OCI-LY7 (cell line): ENCODE data around the gene DMRTB1. TPM values are rescaled to one million over a fixed set of nuclear protein-coding genes. Genes with fewer than 3 reads are reported as not detected.

Source experiments
- BruUV-seq: library from RNA; stranded (reverse); fragments of 400-500 nt; replicated peaks from 2 replicates; lab custom pipeline; 2021; lab: Mats Ljungman, UMichigan
- CTCF ChIA-PET: fragments of 300-600 bp; sonication (Branson Sonifier 250); formaldehyde crosslinking; loops from one replicate; lab custom pipeline; 2022; ENCODE audit warnings: antibody characterized with exemption; ENCODE audit not compliant: unreplicated experiment; lab: Charles Lee
- POLR2A ChIA-PET: fragments of 300-600 bp; sonication (Branson Sonifier 250); formaldehyde crosslinking; loops from one replicate; lab custom pipeline; 2022; ENCODE audit warnings: antibody characterized with exemption; lab: Charles Lee
- DNase-seq: peaks from one replicate; pipeline ENCODE4 v3.0.0-alpha.2; 2015; ENCODE audit warnings: low spot score
- H2AFZ ChIP-seq: fragments of 200-600 bp; sonication (generic), shearing (Covaris generic); 2 replicates; pipeline ENCODE4 v1.6.1; 2014; ENCODE audit warnings: mild to moderate bottlenecking, antibody characterized with exemption, low read length, moderate library complexity
- H3K27ac ChIP-seq: fragments of 200-600 bp; sonication (generic); 2 replicates; pipeline ENCODE4 v1.5.1; 2014; ENCODE audit warnings: mixed run types, low read depth, mild to moderate bottlenecking, moderate library complexity, low read length, inconsistent platforms; ENCODE audit not compliant: poor library complexity, severe bottlenecking
- H3K36me3 ChIP-seq: fragments of 200-600 bp; sonication (generic); 2 replicates; pipeline ENCODE4 v1.6.1; 2014; ENCODE audit warnings: mild to moderate bottlenecking, antibody characterized with exemption, low read length, moderate library complexity, mixed read lengths; ENCODE audit not compliant: insufficient read depth
- H3K4me1 ChIP-seq: fragments of 200-600 bp; sonication (generic); 2 replicates; pipeline ENCODE4 v1.5.1; 2014; ENCODE audit warnings: mild to moderate bottlenecking, low read length; ENCODE audit not compliant: insufficient read depth, poor library complexity, severe bottlenecking
- H3K4me2 ChIP-seq: fragments of 200-600 bp; sonication (generic); 2 replicates; pipeline ENCODE4 v1.6.1; 2014; ENCODE audit warnings: mild to moderate bottlenecking, low read length
- H3K4me3 ChIP-seq: fragments of 200-600 bp; sonication (generic); 2 replicates; pipeline ENCODE4 v1.5.1; 2014; ENCODE audit warnings: mild to moderate bottlenecking, low read depth, low read length; ENCODE audit not compliant: poor library complexity, severe bottlenecking
- H3K79me2 ChIP-seq: fragments of 200-600 bp; sonication (generic); 2 replicates; pipeline ENCODE4 v1.6.1; 2016; ENCODE audit warnings: low read depth, mild to moderate bottlenecking, low read length, moderate library complexity, mixed read lengths; ENCODE audit not compliant: insufficient read depth
- H3K9me2 ChIP-seq: fragments of 200-600 bp; sonication (generic); 2 replicates; pipeline ENCODE4 v1.6.1; 2016; ENCODE audit warnings: mild to moderate bottlenecking, low read length, mixed read lengths; ENCODE audit not compliant: insufficient read depth
- H3K9me3 ChIP-seq: fragments of 200-600 bp; sonication (generic); 2 replicates; pipeline ENCODE4 v1.6.1; 2014; ENCODE audit warnings: mild to moderate bottlenecking, mixed run types, low read length, mixed read lengths
- H4K20me1 ChIP-seq: fragments of 200-600 bp; sonication (generic); 2 replicates; pipeline ENCODE4 v1.6.1; 2014; ENCODE audit warnings: mild to moderate bottlenecking, antibody characterized with exemption, low read length, moderate library complexity, mixed read lengths; ENCODE audit not compliant: insufficient read depth
- EZH2phosphoT487 ChIP-seq: fragments of 200-600 bp; sonication (generic); IDR thresholded peaks from 2 replicates; pipeline ENCODE4 v1.6.1; 2018; ENCODE audit warnings: low read depth, borderline replicate concordance, mild to moderate bottlenecking, mixed run types, antibody characterized with exemption, low read length, moderate library complexity, mixed read lengths
- intact Hi-C: fragments of 100-400 bp; cut with micrococcal nuclease; formaldehyde crosslinking; loops from one replicate; pipeline ENCODE4 v1.10.0; 2022; ENCODE audit not compliant: unreplicated experiment
- total RNA-seq, 2 experiments: library from RNA; depleted of rRNA in 1 of 2; stranded (reverse); fragments of >200 nt in 1 of 2; shearing (Covaris generic) in 1 of 2; gene quantifications; 2 replicates each; pipeline ENCODE4 v1.2.3, GENCODE V29; 2014 to 2022
- TF ChIP-seq, protein P1 (sequence below): fragments of 200-600 bp; sonication (generic); conservative IDR thresholded peaks from 2 replicates; pipeline ENCODE4 v1.5.1; 2014; ENCODE audit warnings: mild to moderate bottlenecking, antibody characterized with exemption, low read length, moderate library complexity, mixed read lengths

Gene DMRTB1
- total RNA-seq, 2 experiments from 2014 or later = not detected

DNA sequence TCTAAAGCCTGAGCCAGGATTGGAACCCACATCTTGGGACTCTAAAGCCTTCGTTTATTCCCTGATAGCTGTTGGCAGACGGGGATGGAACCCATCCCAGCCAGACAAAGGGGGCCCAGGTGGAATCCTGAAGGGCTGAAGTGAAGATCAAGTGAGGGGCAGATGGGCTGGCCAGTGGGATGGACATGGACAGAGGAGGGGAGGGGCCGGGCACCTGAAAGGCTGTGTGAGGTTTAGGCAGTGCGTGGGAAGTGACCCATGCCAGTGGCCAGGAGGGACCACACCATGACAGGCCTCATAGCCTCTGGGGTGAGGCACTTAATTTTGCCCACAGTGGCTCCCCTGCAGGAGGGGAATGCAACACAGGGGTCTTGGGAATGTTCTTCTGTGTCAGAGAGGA is 44.6 kb upstream of the DMRTB1 start:
- ChIA-PET POLR2A (interaction anchor here (0.6 kb wide), 1 partner anchor 347 kb away, joined by 6 read pairs; no protein-coding TSS in a partner anchor), CTCF (no interaction called here)
- Histone ChIP-seq H3K27ac (no peak overlapping the region), H3K4me2 (no peak overlapping the region), H4K20me1 (no peaks in the 10 kb centered on the region), H3K36me3 (no peaks in the 10 kb centered on the region), H3K79me2 (no peaks in the 10 kb centered on the region), H3K9me2 (no peaks in the 10 kb centered on the region), H3K4me1 (no peaks in the 10 kb centered on the region), H3K4me3 (no peak overlapping the region), H2AFZ (no peak overlapping the region), H3K9me3 (no peaks in the 10 kb centered on the region)
- intact Hi-C loops = no loop called here
- no peak for DNase-seq
- BruUV-seq = no TSS peak
- TF ChIP-seq EZH2phosphoT487 = no peak
- TF ChIP-seq, protein P1, sequence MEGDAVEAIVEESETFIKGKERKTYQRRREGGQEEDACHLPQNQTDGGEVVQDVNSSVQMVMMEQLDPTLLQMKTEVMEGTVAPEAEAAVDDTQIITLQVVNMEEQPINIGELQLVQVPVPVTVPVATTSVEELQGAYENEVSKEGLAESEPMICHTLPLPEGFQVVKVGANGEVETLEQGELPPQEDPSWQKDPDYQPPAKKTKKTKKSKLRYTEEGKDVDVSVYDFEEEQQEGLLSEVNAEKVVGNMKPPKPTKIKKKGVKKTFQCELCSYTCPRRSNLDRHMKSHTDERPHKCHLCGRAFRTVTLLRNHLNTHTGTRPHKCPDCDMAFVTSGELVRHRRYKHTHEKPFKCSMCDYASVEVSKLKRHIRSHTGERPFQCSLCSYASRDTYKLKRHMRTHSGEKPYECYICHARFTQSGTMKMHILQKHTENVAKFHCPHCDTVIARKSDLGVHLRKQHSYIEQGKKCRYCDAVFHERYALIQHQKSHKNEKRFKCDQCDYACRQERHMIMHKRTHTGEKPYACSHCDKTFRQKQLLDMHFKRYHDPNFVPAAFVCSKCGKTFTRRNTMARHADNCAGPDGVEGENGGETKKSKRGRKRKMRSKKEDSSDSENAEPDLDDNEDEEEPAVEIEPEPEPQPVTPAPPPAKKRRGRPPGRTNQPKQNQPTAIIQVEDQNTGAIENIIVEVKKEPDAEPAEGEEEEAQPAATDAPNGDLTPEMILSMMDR = no peak

DNA sequence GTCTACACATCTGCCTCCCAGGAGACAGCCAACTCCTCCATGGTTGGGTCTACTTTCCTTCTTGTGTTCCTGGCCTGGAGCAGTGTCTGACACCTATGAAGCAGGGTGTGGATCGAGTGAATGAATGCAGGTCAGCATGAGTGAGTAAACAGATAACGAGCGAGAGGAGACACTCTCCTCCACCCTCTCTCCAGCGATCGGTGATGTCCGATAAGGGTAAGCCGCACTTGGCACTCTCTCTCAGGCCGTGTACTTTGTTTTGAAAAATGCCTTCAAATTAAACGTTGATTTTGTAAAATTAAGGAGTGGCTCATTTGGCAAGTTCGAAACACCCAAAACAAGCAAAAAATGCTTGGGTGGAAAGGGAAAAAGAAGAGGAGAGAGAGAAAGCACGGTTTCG is 43.8 kb upstream of the DMRTB1 start:
- no peak overlapping the region for H3K27ac ChIP-seq
- CTCF ChIA-PET = no interaction called here
- H3K4me3 ChIP-seq = no peak overlapping the region
- DNase-seq = no peak
- H3K9me3 ChIP-seq = no peaks in the 10 kb centered on the region
- no peaks in the 10 kb centered on the region for H3K9me2 ChIP-seq
- BruUV-seq = no TSS peak
- H3K79me2 ChIP-seq = no peaks in the 10 kb centered on the region
- H3K4me1 ChIP-seq = no peaks in the 10 kb centered on the region
- POLR2A ChIA-PET = no interaction called here
- no peaks in the 10 kb centered on the region for H4K20me1 ChIP-seq
- TF ChIP-seq, protein P1 = no peak
- TF ChIP-seq EZH2phosphoT487 = no peak
- intact Hi-C loops = no loop called here
- no peak overlapping the region for H3K4me2 ChIP-seq
- no peak overlapping the region for H2AFZ ChIP-seq
- H3K36me3 ChIP-seq = no peaks in the 10 kb centered on the region

DNA sequence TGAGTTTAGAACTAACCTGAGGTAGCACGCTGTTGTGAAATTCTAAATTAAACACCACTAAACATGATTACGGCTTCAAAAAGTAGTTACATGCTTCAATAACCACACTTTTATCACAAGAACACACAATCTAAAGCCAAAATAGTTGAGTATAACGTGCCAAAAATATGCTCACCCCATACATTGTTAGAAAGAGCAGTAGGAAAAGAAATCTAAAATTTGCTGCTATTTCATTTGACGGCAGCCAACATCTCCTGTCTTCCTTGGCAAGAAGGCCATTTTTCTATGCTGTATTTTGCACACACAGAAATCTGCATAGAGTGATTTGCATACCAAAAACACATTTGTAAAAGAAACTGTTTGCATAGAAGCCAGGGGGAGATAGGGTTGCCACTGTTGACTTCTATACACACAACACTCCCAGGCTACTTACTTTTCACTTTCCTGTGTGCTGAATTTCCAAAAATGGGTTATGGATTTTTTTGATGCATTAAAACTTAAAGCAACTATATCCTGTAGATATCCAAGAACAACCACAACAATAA is 42.9 kb upstream of the DMRTB1 start:
- ChIA-PET POLR2A (no interaction called here), CTCF (no interaction called here)
- H3K4me3 ChIP-seq = no peak overlapping the region
- no peak overlapping the region for H2AFZ ChIP-seq
- H3K4me1 ChIP-seq = no peaks in the 10 kb centered on the region
- no peak overlapping the region for H3K27ac ChIP-seq
- BruUV-seq = no TSS peak
- DNase-seq = no peak
- H3K79me2 ChIP-seq = no peaks in the 10 kb centered on the region
- no peaks in the 10 kb centered on the region for H4K20me1 ChIP-seq
- 0 out of 2 replicates have a peak, but pooled peaks cover 7% of the 10 kb centered on the region for H3K9me3 ChIP-seq
- intact Hi-C loops = no loop called here
- no peak for TF ChIP-seq EZH2phosphoT487
- TF ChIP-seq, protein P1 = no peak
- no peaks in the 10 kb centered on the region for H3K9me2 ChIP-seq
- H3K36me3 ChIP-seq = no peaks in the 10 kb centered on the region
- H3K4me2 ChIP-seq = no peak overlapping the region
